ENCODE measurements around the gene MYH9.

MYH9 gene

GRCh38 chr22:36376265-36376664 is 11.5 kb downstream of the MYH9 start:
- Histone ChIP-seq H3K4me3 (ENCODE audit: low read depth, low read length) (no peak overlapping the region), H3K27me3 (ENCODE audit: insufficient read depth, low read depth, severe bottlenecking) (no peaks in the 10 kb centered on the region), H3K27ac (no peak overlapping the region), H3K9me3 (ENCODE audit: severe bottlenecking) (no peaks in the 10 kb centered on the region), H3K36me3 (no peaks in the 10 kb centered on the region)
- no peak for TF ChIP-seq CTCF (IDR thresholded peaks at IDR 0.05; ENCODE audit: low read depth, low read length)
- DNase-seq, result no peak

GRCh38 chr22:36375071-36375980 is 12.4 kb downstream of the MYH9 start:
- Histone ChIP-seq H3K9me3 (ENCODE audit: severe bottlenecking) (no peaks in the 10 kb centered on the region), H3K4me3 (ENCODE audit: low read depth, low read length) (no peak overlapping the region), H3K36me3 (no peaks in the 10 kb centered on the region), H3K27ac (no peak overlapping the region), H3K27me3 (ENCODE audit: insufficient read depth, low read depth, severe bottlenecking) (no peaks in the 10 kb centered on the region)
- no peak for TF ChIP-seq CTCF (IDR thresholded peaks at IDR 0.05; ENCODE audit: low read depth, low read length)
- DNase-seq, result no peak

GRCh38 chr22:36374603-36375024 is 13.2 kb downstream of the MYH9 start:
- no peak overlapping the region for H3K27ac ChIP-seq
- no peaks in the 10 kb centered on the region; the same call in 1 of the 2 replicates for H3K36me3 ChIP-seq

GRCh38 chr22:36373258-36373579 is 14.5 kb downstream of the MYH9 start:
- no peak for DNase-seq
- no peak for TF ChIP-seq CTCF (IDR thresholded peaks at IDR 0.05; ENCODE audit: low read depth, low read length)
- H3K36me3 ChIP-seq, result peaks cover 4% of the 10 kb centered on the region

More at GRCh38 chr22:36374603-36375024, 13.2 kb downstream of the MYH9 start:
- Histone ChIP-seq H3K4me3 (ENCODE audit: low read depth, low read length) (no peak overlapping the region), H3K27me3 (ENCODE audit: insufficient read depth, low read depth, severe bottlenecking) (no peaks in the 10 kb centered on the region), H3K9me3 (ENCODE audit: severe bottlenecking) (no peaks in the 10 kb centered on the region)
- no peak for TF ChIP-seq CTCF (IDR thresholded peaks at IDR 0.05; ENCODE audit: low read depth, low read length)
- DNase-seq, result no peak

GRCh38 chr22:36371920-36372319 is 15.8 kb downstream of the MYH9 start:
- no peak for TF ChIP-seq CTCF (IDR thresholded peaks at IDR 0.05; ENCODE audit: low read depth, low read length)
- H3K27ac ChIP-seq, result peak overlapping the region; percentile 60
- peaks cover 4% of the 10 kb centered on the region for H3K36me3 ChIP-seq
- no peak for DNase-seq
- H3K9me3 ChIP-seq (ENCODE audit: severe bottlenecking), result no peaks in the 10 kb centered on the region
- H3K4me3 ChIP-seq (ENCODE audit: low read depth, low read length), result no peak overlapping the region
- no peaks in the 10 kb centered on the region for H3K27me3 ChIP-seq (ENCODE audit: insufficient read depth, low read depth, severe bottlenecking)

More at GRCh38 chr22:36373258-36373579, 14.5 kb downstream of the MYH9 start:
- no peak overlapping the region for H3K27ac ChIP-seq
- H3K27me3 ChIP-seq (ENCODE audit: insufficient read depth, low read depth, severe bottlenecking), result no peaks in the 10 kb centered on the region
- no peaks in the 10 kb centered on the region for H3K9me3 ChIP-seq (ENCODE audit: severe bottlenecking)
- no peak overlapping the region for H3K4me3 ChIP-seq (ENCODE audit: low read depth, low read length)

All from WERI-Rb-1 (cell line).